GM10248 (cell line): ENCODE measurements around the gene ZNF43.
A peak's percentile ranks its signal among the peaks of the same experiment; 100 is the strongest.

ENCODE experiments used
- CTCF ChIA-PET: fragments of 300-600 bp; sonication (Branson Sonifier 250); formaldehyde crosslinking; extraction: SDS; loops from one replicate; lab custom pipeline; 2021; ENCODE audit warnings: antibody characterized with exemption; lab: Yijun Ruan, JAX
- POLR2A ChIA-PET: fragments of 350-650 bp; sonication (Branson Sonifier 250); formaldehyde crosslinking; extraction: SDS; loops from one replicate; lab custom pipeline; 2020; ENCODE audit warnings: antibody characterized with exemption; lab: Yijun Ruan, JAX
- DNase-seq: peaks from one replicate; pipeline ENCODE4 v3.0.0; 2012; ENCODE audit errors: extremely low spot score
- TF ChIP-seq, protein P1 (sequence below): IDR thresholded peaks from 2 replicates; pipeline ENCODE4 v1.5.1; 2012; ENCODE audit warnings: mild to moderate bottlenecking, low read depth; ENCODE audit errors: extremely low read depth, missing control alignments, control extremely low read depth

The ZNF43 gene

DNA sequence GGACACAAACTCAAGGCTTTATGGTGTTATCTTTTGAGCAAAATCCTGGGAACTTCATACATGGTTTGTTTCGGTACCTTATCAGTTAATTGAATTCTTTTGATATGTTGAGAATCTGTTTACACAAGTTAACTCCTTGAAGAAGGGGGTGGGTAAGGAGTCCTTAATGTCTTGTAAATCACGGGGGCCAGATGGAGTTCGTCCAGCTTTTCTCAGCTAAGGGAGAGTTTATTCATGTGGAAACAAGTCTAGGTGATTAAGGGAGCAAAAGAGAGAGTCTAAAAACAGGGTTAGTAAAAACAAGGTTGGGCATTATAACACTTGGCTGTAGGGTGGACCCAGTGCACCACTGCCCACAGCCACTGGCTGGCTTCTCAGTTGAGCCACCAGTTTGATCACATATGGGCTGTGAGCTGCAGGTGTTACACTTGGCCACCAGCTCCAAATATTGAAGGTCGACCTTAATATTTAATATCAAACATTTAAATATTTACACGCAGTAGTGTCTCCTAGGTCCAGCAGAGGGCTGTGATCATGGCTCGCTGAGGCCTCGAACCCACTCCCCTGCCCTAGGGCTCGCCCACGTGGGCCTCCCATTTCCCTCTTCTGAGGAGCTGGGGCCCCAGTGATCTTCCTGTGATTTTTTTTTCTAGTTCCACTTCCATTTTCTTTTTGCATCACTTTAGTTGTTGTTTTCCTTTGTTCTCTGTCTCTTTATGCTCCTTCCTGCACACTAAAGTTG, 21.0 kb upstream of the ZNF43 start:
- CTCF ChIA-PET: interaction anchor here (1.1 to 1.3 kb wide), 2 partner anchors 15 to 26 kb away, joined by 3 read pairs; no protein-coding TSS in a partner anchor
- TF ChIP-seq, protein P1, sequence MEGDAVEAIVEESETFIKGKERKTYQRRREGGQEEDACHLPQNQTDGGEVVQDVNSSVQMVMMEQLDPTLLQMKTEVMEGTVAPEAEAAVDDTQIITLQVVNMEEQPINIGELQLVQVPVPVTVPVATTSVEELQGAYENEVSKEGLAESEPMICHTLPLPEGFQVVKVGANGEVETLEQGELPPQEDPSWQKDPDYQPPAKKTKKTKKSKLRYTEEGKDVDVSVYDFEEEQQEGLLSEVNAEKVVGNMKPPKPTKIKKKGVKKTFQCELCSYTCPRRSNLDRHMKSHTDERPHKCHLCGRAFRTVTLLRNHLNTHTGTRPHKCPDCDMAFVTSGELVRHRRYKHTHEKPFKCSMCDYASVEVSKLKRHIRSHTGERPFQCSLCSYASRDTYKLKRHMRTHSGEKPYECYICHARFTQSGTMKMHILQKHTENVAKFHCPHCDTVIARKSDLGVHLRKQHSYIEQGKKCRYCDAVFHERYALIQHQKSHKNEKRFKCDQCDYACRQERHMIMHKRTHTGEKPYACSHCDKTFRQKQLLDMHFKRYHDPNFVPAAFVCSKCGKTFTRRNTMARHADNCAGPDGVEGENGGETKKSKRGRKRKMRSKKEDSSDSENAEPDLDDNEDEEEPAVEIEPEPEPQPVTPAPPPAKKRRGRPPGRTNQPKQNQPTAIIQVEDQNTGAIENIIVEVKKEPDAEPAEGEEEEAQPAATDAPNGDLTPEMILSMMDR: no peak
- no peak for DNase-seq
- POLR2A ChIA-PET: no interaction called here

DNA sequence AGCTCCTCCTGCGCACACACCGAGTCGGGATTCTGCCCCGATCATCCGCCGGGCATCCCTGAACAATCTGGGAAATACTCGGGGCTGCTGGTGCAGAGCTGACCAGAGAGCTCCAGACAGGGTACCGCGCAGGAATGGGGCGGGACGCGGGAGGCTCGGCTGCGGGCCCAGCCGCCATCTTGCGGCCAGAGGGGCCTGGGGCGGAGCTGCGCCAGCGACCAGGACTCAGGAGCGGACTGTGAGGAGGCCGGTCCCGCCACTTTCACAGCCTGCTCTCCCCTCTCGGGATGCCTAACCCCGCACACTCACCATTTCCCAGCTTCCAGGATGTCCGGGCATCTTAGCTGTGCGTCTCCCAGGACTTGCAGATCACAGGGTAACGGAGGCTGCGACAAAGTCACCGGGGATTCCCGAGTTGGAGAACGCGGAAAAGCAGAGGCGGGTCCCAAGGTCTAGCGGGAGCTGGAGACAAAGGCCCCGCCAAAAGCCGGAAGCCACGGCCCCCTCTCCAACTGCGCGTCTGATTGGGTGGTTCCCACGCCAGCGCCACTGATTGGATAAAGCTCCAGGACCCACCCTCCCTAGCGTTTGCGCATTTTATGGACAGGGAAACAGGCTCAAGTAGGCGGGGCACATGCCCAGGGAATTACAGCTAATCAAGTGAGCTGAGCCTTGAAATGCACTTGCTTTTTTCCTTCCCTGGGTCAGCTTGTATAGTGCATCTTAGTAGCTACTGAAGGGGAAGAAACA, 15.8 kb upstream of the ZNF43 start:
- CTCF ChIA-PET: interaction anchor here (0.7 to 1.8 kb wide), 4 partner anchors 14 to 43 kb away, joined by 3 to 6 read pairs (median 3); partner anchors contain the start of gene ZNF43

DNA sequence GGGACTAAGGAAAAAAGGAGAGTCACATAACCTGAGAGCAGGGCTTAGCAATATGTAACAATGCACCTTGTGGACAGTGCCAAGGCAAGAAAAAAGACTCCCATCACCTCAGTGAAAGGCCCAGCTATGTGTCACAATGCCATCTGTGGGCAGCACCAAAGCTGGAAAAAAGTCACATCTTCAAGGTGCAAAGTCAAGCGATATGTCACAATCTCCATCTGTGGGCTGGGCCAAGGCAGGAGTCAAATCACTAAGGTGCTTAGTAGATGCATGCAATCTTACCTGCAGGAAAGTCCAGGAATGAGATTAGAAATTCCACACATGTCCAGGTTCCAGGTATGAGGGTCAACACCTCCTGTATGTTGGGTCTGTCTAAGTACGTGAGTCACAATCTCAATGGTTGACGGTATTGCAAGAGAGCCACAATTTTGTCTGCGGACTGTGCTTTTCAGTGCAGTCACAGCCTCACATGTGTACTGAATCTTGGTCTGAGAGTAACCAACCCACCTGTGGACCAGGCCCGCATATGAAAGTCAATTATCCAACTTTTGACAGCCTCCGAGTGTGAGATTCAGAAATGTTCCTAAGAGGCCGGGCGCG, 14.8 kb upstream of the ZNF43 start:
- ChIA-PET CTCF (interaction anchor here (1.8 kb wide), 1 partner anchor 42 kb away, joined by 6 read pairs; no protein-coding TSS in a partner anchor), POLR2A (interaction anchor here (0.6 to 1.5 kb wide), 2 partner anchors 15 kb away, joined by 5 to 13 read pairs; partner anchors contain the start of gene ZNF43)
- TF ChIP-seq, protein P1: no peak
- DNase-seq: no peak

More for the DNA sequence above, 15.8 kb upstream of the ZNF43 start:
- peak; percentile 87 for DNase-seq
- POLR2A ChIA-PET: interaction anchor here (0.7 to 1.5 kb wide), 3 partner anchors 11 to 25 kb away, joined by 3 to 13 read pairs (median 6); partner anchors contain the start of gene ZNF43
- TF ChIP-seq, protein P1: no peak

DNA sequence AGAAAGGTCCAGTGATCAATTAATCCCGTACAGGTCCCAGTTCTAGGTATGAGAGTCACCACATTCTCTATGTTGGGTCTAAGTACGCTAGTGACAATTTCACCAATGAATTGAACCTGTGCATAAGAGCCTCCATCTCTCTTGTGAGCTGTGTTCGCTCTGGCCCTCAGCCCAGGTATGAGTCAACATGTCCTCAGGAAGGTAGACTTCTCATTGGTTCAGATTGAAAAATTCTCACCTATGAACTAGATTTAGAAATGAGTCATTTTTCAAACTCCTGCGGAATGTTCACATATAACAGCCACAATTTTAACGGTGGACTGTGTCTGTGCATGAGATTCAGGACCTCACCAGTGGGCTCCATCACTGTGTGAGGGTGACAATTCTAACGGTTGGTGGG, 12.7 kb upstream of the ZNF43 start:
- CTCF ChIA-PET: no interaction called here
- TF ChIP-seq, protein P1: no peak
- DNase-seq: no peak
- POLR2A ChIA-PET: no interaction called here

DNA sequence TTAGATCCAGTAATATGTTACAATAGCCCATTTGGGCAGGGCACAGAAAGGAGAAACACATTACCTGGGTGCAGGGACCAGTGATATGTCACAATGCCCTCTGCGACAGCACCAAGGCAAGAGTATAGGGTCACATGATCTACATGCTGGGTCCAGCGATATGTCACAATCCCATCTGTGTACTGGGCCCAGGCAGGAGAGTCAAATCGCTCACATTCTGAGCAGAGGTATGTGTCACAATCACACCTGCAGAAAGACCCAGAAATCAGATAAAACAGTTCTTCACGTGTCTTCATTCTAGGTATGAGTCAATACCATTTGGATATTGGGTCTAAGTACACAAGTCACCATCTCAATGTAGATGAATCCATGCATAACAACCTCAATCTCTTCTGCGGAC, 7.1 kb upstream of the ZNF43 start:
- no peak for DNase-seq
- TF ChIP-seq, protein P1: no peak
- ChIA-PET CTCF (no interaction called here), POLR2A (no interaction called here)

DNA sequence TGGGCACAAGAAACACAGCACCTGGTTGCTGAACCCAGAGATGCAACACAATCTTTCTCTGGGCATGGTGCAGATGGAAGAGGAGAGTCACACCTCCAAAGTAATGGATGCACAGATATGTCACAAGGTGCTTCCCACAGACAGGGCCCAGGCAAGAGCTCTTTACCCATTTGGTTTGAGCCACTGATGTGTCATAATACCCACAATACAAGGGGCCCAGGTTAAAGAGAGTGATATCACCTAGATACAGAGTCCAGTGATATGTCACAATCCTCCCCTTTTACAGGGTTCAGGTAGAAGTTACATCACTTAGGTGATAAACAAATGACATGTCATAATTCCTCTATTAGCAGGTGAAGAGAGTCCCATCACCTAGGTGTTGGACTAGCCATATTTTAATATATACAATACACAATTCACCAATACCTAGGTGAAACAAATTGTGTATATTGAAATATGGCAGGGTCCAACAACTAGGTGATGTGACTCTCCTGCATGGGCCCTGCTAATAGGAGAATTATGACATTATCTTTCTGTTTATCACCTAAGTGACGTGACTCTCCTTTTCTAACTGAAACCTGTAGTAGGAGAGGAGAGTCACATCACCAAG, 5.6 kb upstream of the ZNF43 start:
- POLR2A ChIA-PET: interaction anchor here (0.6 to 0.8 kb wide), 2 partner anchors 10 to 13 kb away, joined by 3 to 7 read pairs; no protein-coding TSS in a partner anchor
- DNase-seq: no peak
- TF ChIP-seq, protein P1: no peak
- CTCF ChIA-PET: no interaction called here
